Measurements from ENCODE around the gene NBPF3. TPM values are rescaled to one million over a fixed set of nuclear protein-coding genes. Genes with fewer than 3 reads are reported as not detected.

The NBPF3 gene
- total RNA-seq, 4 donors from 2014 or later = 4.4 to 24.8 (median 10.2) TPM

DNA sequence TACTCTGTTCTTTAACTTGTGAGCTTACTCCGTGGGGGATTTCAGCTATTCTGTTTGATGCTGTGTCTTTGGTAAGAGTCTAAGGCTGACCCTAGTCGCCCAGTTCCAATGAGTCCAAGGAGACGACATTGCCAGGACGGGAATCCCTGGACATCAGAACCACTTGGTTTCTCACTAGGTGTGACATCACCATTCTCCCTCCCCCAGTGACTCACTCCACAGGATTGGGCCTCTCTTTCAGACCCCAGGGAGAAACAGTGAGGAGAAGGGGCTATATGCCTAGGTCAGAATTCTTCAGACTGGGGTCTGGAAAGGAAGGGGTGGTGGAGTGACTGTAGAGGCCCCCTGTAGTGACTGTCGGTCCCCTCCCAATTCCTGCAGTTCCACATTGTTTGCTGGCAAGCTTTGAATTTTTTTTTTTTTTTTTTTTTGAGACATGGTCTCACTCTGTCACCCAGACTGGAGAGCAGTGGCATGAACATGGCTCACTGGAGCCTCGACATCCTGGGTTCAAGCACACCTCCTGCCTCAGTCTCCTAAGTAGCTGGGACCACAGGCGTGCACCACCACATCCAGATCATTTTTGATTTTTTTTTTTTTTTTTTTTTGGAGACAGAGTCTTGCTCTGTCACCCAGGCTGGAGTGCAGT, 90.6 kb downstream of the NBPF3 start:
- no peaks in the 10 kb centered on the region for H3K27me3 ChIP-seq
- no peaks in the 10 kb centered on the region for H3K9me3 ChIP-seq
- H3K36me3 ChIP-seq = no peaks in the 10 kb centered on the region
- H3K27ac ChIP-seq = no peak overlapping the region
- no peak for TF ChIP-seq CTCF (IDR thresholded peaks at IDR 0.05)
- TF ChIP-seq POLR2A (IDR thresholded peaks at IDR 0.05) = no peak
- no peak overlapping the region for H3K4me3 ChIP-seq
- H3K4me1 ChIP-seq = no peaks in the 10 kb centered on the region
- no peak for DNase-seq

DNA sequence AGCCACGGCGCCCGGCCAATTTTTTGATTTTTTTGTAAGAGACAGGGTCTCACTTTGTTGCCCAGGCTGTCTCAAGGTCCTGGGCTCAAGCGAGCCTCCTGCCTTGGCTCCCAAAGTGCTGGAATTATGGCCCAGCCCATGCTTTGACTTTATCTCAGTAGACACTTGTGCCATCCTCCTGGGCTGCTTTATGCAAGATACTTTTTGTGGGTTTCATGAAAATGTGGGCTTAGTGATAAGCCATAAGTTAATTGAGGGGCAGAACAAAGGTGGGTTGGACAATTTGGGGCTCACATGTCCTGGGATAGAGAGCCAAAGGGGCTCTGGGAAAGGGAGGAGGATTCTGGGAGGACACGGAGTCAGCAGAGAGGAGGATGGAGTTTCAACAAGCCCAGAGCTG, 91.3 kb downstream of the NBPF3 start:
- Histone ChIP-seq H3K4me3 (no peak overlapping the region), H3K27me3 (no peaks in the 10 kb centered on the region), H3K4me1 (no peaks in the 10 kb centered on the region), H3K9me3 (no peaks in the 10 kb centered on the region), H3K27ac (no peak overlapping the region), H3K36me3 (no peaks in the 10 kb centered on the region)
- no peak for DNase-seq
- TF ChIP-seq CTCF (IDR thresholded peaks at IDR 0.05) = no peak
- TF ChIP-seq POLR2A (IDR thresholded peaks at IDR 0.05) = no peak

- H3K9me3 ChIP-seq = no peaks in the 10 kb centered on the region
- H3K36me3 ChIP-seq = no peaks in the 10 kb centered on the region
- TF ChIP-seq CTCF (IDR thresholded peaks at IDR 0.05) = no peak
- TF ChIP-seq POLR2A (IDR thresholded peaks at IDR 0.05) = no peak
- no peak overlapping the region for H3K27ac ChIP-seq
- no peak overlapping the region for H3K4me3 ChIP-seq
- no peak for DNase-seq
- no peaks in the 10 kb centered on the region for H3K27me3 ChIP-seq
- no peaks in the 10 kb centered on the region for H3K4me1 ChIP-seq
Measured at GRCh38 chr1:21532496-21532895, 92.6 kb downstream of the NBPF3 start.

DNA sequence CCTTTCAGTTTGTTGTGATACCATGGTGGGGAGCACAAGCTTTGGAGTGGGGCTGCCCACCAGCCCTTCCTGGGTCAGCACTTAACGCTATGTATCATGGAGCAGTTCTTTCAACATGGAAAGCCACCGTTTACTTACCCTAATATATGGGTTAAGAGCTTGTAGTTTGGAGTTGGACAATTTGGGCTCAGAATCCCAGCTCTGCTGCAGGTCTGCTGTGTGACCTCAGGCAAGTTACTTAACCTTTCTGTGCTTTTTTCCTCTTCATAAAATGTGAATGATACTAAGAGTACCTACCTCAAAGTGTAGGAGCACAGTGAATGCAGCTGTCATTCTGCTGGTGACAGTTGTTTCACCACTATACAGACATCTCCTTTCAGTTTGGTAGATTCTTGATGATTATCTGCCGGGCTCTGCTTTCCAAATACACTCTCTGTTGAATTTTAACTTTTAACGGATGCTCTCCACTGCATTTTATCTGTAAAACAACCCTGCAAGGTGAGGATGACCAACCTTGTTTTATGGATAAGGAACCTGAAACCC, 93.1 kb downstream of the NBPF3 start:
- Histone ChIP-seq H3K9me3 (no peaks in the 10 kb centered on the region), H3K36me3 (no peaks in the 10 kb centered on the region), H3K4me1 (no peaks in the 10 kb centered on the region), H3K27ac (no peak overlapping the region), H3K4me3 (no peak overlapping the region), H3K27me3 (no peaks in the 10 kb centered on the region)
- no peak for TF ChIP-seq CTCF (IDR thresholded peaks at IDR 0.05)
- no peak for TF ChIP-seq POLR2A (IDR thresholded peaks at IDR 0.05)
- DNase-seq = no peak

DNA sequence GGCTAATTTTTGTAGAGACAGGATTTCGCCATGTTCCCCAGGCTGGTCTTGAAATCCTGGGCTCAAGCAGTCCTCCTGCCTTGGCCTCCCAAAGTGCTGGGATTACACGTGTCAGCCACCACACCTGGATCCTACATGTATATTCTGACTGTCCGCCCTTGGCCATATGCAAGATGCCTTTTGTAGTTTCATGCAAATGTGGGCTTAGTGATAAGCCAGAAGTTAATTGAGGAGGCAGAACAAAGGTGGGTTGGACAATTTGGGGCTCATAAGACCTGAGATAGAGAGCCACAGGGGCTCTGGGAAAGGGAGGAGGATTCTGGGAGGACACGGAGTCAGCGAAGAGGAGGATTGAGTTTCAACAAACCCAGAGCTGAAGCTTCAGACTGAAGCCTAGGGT, 94.2 kb downstream of the NBPF3 start:
- Histone ChIP-seq H3K27me3 (no peaks in the 10 kb centered on the region), H3K4me1 (no peaks in the 10 kb centered on the region), H3K9me3 (no peaks in the 10 kb centered on the region), H3K36me3 (no peaks in the 10 kb centered on the region), H3K27ac (no peak overlapping the region), H3K4me3 (no peak overlapping the region)
- no peak for TF ChIP-seq CTCF (IDR thresholded peaks at IDR 0.05)
- TF ChIP-seq POLR2A (IDR thresholded peaks at IDR 0.05) = no peak
- no peak for DNase-seq

Other genes with a start within 250 kb of the NBPF3 start
- gene ECE1, start 149.7 kb upstream of the NBPF3 start, total RNA-seq = 100 to 1,000 TPM; 105 to 122 (median 112) TPM
- gene ALPL, start 69.3 kb downstream of the NBPF3 start, total RNA-seq = 10 to 100 TPM in 1 of 4 donors, 1 to 10 TPM in 2, under 1 TPM in 1; 0.70 to 10.7 (median 2.2) TPM
- gene RAP1GAP, start 229.2 kb downstream of the NBPF3 start, total RNA-seq = 10 to 100 TPM; 32.2 to 65.3 (median 57.0) TPM